ENCODE measurements around the gene IFT20. TPM values are rescaled to one million over a fixed set of nuclear protein-coding genes. Genes with fewer than 3 reads are reported as not detected.

Gene IFT20
- total RNA-seq, 1 donor from 2014 or later: 33.3 TPM

Small RNA genes lying within 50 kb of the gene (microRNA-seq; reads per million reads assigned to microRNA genes)
- 0.50 reads per million for gene MIR4723 (ENCODE audit: borderline microRNAs expressed)

Other genes with a start within 250 kb of the IFT20 start
- gene TMEM97, start 16.3 kb downstream of the IFT20 start, total RNA-seq: 64.4 TPM
- gene TNFAIP1, start 289 bp upstream of the IFT20 start, total RNA-seq: 82.7 TPM
- gene POLDIP2, start 22.1 kb upstream of the IFT20 start, total RNA-seq: 55.3 TPM
- gene SEBOX, start 29.7 kb upstream of the IFT20 start, total RNA-seq: not detected
- 1.3 TPM for gene VTN, start 34.8 kb upstream of the IFT20 start, total RNA-seq
- gene SARM1, start 36.2 kb upstream of the IFT20 start, total RNA-seq: 14.4 TPM
- 17.0 TPM for gene SLC46A1, start 70.7 kb upstream of the IFT20 start, total RNA-seq
- 0.87 TPM for gene SLC13A2, start 138.2 kb upstream of the IFT20 start, total RNA-seq
- 0.35 TPM for gene FOXN1, start 170.9 kb upstream of the IFT20 start, total RNA-seq
- 22.7 TPM for gene UNC119, start 217.2 kb upstream of the IFT20 start, total RNA-seq
- gene PIGS, start 236.1 kb upstream of the IFT20 start, total RNA-seq: 43.0 TPM
- gene ALDOC, start 241.4 kb upstream of the IFT20 start, total RNA-seq: 10.5 TPM